ENCODE data around the gene HOMER1. TPM values are rescaled to one million over a fixed set of nuclear protein-coding genes. Genes with fewer than 3 reads are reported as not detected.
A peak's percentile ranks its signal among the peaks of the same experiment; 100 is the strongest.

HOMER1 gene
- total RNA-seq, 1 experiment from 2014 or later: 5.2 TPM

DNA sequence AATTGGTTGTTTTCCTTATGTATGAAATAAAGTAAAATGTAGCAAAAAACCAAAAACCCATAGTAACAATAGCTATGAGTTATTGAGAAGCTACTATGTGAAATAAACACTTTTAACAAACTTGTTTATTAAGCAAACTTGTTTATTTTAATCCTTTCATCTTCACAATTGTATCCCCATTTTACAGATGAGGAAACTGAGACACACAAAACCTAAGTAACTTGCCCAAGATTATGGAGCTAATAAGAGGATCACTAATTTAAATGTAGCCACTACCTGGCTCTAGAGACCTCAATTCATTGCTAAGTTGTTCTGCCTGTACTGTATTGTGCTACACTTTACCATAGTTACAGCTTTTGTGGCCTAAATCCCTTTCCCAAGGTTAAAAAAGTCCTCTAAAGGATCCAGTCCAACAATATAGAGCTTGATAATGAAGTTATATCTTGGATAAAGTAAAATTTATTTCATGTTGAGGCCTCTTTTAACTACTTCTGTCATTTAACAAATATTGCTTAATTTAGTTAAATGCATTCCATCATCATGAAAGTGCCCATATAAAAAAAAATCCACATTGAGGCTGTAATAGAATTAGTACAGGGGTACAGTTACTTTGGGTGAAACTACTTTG, 22.1 kb downstream of the HOMER1 start:
- no peak for DNase-seq (ENCODE audit: extremely low read depth, low read depth)

DNA sequence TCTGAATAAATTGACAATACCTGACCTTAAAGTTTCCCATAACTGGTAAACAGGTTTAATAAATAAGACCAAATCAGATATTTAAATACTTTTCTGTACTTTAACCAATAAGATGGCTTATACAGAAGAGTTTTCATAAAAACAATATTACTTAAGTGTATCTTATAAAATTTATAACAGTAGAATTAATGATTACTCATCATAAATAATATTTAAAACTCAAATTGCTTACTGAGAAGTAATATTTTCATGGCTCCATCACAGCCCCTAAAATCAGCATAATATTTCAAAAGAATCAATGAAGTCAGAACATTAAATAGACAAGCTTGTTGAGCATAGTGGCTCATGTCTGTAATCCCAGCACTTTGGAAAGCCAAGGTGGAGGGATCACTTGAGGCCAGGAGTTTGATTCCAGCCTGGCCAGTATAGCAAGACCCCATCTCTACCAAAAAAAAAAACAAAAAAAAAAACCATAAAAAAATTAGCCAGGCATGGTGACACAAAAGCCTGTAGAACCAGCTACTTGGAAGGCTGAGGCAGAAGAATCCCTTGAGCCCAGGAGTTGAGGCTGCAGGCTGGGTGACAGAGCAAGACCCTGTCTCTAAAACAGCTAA, 23.5 kb downstream of the HOMER1 start:
- no peak for DNase-seq (ENCODE audit: extremely low read depth, low read depth)

DNA sequence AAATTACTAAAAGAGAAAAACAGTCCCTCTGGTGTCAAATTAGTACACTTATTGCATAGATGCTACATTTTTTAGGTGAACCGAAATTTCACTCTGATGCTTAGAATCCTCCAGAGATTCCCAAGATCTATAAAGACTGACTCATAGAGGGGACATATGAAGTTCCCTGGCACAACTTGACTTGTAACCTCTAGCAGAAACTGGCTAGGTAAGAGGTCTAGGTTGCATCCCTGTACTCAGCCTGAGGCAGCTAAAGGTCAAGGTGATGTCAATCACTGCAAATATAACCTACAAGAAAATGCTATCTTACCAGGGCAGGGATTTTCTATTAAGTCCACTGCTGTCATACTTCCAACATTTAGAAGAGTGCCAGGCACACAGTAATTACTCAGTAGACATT, 24.2 kb downstream of the HOMER1 start:
- no peak for DNase-seq (ENCODE audit: extremely low read depth, low read depth)

DNA sequence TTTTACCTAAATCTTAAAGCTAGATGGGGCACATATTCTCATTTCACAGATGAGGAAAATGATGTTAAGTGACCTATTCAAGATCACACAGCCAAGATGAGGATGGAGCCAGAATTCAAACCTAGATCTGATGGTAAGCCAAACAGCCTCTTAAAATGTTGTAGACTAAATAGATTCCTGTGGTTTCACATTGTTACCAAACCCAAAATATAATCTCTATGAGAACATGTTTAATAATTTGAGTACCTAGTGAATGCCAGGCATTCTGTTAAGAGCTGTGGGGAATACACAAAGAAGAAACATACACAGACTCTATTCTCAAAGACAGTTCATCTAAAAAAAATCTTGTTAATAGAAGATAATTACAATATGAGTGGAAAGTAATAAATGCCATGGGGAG, 25.2 kb downstream of the HOMER1 start:
- DNase-seq (ENCODE audit: extremely low read depth, low read depth): no peak

DNA sequence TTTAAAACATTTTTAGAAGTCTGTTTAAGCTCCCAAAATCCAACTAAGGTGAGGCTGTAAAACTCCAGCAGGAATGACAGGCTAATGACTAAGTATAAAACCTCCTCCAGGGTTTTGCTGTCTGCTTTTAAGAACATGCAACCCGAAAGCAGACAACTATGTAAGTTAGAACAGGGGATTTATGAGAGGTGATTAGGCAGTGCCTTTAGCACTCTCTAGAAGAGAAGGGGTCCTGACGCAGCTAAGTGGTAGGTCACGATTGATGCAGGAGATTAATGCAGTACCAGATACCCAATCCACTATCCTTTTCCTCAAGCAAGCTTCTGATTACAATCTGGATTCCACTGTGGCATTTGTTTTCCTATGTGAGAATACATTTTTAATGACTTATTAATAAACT, 25.9 kb downstream of the HOMER1 start:
- no peak for DNase-seq (ENCODE audit: extremely low read depth, low read depth)

DNA sequence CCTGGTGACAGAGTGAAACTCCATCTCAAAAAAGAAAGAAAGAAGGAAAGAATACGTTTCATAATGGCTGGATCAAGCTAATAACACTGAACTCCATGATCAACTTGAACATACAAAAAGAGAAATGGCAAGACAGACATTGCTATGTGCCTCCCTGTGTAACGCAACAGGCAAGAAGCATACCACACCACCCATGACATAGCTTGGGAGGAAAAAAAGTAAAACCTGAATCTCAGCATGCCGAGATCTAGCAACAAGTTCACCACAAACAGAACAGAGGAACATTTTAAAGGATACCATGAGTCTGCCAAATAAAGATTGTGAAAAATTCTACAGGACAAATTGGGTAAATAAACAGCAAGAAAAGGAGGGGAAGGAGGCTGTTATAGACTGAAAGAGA, 26.7 kb downstream of the HOMER1 start:
- no peak for DNase-seq (ENCODE audit: extremely low read depth, low read depth)

DNA sequence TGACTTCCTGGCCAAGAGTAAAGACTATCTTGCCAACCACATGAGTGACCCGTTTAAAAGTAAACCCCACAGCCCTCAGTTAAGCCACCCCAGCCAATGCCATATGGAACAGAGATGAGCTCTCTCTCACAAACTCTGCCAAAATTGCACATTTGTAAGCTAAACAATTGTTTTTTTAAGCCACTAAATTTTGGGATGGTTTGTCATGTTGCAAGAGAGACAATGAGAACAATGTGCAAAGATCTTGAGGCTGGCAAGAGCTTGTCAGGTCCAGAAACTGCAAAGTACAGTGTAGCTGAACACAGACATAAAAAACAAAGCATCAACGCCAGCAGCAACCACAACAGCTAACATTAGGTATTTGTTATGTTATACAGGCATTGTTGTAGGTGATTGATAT, 27.8 kb downstream of the HOMER1 start:
- DNase-seq (ENCODE audit: extremely low read depth, low read depth): no peak

DNA sequence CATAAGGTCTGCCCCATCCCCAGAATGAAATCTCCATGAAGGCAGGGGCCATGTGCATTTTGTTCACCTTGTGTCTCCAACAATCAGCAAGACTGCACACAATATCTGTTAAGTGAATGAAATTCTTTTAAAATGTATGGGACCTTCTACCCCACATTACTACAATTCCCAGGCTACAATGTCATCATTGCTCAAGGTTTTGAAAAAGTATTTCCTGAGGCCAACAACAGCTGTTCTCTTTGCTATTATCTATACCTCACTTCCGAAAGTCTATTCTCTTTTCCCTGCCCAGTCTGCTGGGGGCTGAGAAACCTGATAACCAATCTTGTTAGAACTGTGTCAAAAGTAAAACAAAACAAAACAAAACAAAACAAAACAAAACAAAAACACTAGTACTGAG, 29.2 kb downstream of the HOMER1 start:
- DNase-seq (ENCODE audit: extremely low read depth, low read depth): no peak

DNA sequence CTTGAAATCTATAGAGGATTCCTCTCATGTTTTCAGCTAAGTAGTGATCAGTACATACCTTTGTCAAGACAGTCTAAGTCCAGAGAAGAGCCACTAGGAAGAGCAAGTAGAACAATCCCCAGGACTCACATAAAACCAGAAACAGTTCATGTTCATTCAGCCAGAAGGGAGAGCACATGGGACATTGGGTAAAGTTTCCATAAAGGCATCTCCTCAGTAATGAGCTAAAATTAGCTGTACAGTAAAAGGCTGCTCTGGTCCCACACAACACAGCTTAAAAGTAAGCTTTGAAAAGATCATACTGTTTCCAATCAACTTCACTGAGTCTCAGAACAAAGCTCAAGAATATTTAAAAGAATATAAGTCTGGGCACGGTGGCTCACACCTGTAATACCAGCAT, 32.4 kb downstream of the HOMER1 start:
- no peak for DNase-seq (ENCODE audit: extremely low read depth, low read depth)

DNA sequence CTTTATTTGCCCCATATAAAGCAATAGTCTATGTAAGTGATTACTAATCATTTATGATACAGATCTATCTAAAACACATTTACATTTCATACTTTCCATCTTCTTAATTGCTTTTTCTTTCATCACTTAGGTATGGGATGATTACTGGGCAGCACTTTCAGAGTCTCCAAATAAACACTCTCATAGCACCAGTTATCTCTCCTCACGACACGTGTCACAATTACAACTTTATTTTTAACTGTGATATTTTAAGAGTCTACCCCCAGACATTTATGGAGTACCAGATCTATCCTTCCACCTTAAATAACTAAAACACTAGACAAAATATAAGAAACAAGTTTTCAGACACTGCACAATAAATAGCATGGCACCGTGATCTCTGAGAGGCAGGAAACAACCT, 32.9 kb downstream of the HOMER1 start:
- no peak for DNase-seq (ENCODE audit: extremely low read depth, low read depth)

DNA sequence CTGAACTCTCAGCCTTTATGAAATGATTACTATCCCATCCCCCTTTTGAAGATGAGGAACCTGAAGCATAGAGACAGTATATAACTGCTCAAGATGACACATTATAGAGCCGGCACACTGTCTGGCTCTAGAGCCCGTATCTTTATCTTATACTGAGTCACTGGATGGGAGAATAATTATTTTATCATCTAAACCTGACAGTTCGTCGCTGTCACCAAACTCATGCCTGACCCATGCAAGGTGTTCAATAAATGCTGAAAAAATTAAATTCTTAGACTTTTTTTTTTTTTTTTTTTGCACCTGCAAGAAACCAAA, 38.8 kb downstream of the HOMER1 start:
- no peak for DNase-seq (ENCODE audit: extremely low read depth, low read depth)

DNA sequence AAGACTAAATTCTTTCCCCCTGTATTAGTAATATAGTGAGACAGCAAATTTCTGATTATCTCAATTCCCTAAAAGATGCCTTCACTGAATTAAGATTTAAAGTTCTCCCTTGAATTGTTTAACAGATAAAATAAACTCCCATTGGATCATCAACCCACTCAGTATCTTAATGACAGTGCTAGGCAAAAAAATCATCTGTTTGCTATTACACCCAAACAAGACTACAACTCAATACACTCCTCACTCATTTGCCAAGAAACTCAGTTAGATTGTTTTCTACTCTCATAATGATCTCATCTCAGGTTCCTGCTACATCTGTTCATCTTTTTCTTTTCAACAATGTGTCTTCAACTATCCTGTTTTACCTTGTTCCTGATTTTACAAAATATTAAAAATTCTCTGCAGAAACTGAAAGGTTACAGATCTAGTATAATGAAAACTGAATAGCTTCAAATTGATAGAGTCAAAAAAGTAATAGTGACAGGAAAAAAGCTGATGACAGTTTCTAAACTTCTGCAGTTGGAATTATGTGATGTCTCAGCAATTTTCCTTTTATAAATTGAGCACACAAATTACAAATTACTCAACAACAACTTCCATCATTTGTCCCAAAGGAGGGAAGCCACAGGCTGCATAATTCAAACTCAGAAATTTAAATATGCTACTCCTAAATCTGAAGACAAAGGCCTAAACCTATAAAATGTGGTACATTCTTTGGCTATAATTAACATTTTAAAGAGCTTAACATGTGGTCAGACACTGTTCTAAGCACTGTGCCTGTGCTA, 39.4 kb downstream of the HOMER1 start:
- no peak for DNase-seq (ENCODE audit: extremely low read depth, low read depth)

DNA sequence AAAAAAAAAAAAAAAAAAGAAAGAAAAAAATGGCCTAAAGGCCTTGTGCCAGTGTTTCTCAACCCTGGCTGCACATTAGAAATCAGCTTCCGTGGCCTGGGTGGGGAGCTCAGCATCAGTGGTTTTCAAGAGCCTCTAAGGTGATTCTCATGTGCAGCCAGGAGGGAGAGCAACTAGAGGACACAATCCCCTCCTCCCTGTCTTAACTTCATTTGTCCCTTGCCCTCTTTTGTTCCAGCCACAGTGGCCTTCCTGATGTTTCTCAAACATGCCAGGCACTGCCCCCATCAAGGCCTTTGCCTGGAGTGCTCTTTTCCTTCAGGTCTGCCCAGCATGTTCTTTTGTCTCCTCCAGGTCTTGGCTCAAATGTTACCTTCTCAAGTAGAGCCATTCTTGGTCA, 42.4 kb downstream of the HOMER1 start:
- no peak for DNase-seq (ENCODE audit: extremely low read depth, low read depth)

DNA sequence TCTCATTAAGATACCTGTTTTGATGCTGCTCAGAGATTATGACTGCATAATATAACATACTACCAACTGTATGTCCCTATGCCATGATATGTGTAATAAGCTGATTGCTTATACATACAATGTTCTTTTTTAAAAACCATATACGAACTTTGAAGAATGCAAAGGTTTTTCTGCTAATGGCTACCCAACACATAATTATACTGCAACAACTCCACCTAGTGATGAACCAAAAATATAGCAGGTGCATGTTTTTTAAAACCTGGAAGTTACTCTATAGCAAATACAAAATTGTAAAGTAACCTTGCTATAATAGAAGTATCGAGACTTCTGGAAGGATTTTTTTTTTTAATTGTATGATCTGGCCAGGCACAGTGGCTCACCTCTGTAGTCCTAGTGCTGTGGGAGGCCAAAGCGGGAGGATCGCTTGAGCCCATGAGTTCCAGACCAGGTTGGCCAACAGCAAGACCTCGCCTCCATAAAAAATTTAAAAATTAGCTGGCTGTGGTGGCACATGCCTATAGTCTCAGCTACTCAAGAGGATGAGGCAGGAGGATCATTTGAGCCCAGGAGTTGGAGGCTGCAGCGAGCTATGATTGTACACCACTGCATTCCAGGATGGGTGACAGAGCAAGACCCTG, 49.1 kb downstream of the HOMER1 start:
- peak; percentile 29 for DNase-seq (ENCODE audit: extremely low read depth, low read depth)

DNA sequence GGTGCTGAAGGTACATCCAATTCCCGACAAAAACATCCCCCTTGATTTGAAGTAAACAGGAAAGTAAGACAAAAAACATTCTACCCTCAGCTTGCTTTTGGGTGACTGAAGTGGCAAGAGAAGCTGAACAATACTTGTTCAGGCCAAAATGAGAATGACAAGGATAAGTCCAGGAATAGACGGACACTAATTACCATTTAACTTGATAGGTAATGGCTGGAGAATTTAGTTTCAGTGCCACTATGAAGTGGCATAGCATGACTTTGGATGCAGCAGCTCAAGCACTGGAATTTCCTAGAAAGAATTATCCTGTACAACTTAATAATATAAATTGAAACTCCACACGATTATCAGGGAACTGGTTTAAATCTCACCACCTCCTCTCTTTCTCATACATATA, 49.7 kb downstream of the HOMER1 start:
- DNase-seq (ENCODE audit: extremely low read depth, low read depth): no peak

DNA sequence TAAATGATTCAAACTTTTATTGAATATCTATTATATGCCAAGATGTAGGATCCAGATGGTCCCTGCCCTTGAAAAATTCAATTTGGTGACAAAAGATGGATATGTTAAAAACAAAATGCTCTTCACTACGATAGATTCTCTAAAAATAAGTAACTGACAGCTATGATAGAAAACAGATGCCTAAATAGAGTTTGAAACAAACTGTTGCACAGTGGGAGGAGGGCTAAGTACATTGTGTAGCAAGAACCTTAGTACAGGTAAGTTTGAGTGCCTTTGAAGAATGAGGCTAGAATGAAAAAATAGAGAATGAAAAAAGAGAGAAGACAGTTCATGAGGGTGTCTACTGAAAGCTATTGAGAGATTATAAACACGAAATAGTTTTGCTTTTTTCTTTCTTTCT, 54.3 kb downstream of the HOMER1 start:
- no peak for DNase-seq (ENCODE audit: extremely low read depth, low read depth)

DNA sequence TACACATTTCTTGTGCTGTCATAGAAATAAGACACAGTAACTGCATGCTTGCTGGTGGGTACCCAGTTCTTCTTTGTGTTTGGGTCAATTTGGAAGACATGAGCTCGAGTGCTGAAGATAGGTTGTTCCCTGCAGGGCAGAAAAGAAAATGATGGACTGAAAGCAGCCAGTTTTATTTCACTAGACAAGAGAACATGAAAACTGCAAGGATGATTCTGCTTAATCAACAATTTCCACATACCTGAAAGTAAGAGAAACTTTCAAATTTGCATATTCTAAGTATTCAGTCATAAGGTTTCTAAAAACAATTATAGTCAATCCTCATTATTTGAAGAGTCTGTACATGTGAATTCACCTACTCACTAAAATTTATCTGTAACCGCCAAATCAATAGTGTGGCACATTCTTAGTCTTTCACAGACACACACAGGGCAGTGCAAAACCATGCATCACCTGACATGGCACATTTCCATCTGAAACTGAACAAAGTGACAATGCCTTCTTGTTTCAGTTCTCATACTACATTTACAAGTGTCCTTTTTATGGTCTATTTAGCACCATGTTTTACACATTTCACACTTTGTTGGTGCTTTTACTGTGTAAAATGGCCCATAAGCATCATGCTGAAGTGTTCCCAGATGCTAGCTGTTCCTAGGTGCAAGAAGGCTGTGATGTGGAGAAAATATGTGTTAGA, 56.9 kb downstream of the HOMER1 start:
- DNase-seq (ENCODE audit: extremely low read depth, low read depth): no peak

DNA sequence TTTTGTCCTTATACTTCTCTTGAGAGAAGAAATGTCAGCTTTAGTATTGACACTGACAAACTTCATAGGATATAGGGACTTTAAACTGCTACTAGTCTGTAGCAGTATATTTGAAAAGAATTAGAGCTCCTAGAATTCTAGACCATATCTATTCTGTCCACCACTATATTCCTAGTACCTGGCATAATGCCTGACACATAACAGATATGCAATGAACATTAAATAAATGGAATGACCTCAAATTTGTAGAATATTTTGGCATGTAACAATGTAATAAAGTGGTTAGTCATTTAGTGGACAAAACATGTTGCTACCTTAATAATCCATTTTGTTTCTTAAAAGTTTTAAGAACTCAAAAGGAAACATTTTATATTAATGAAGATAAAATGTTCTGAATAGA, 57.5 kb downstream of the HOMER1 start:
- no peak for DNase-seq (ENCODE audit: extremely low read depth, low read depth)

DNA sequence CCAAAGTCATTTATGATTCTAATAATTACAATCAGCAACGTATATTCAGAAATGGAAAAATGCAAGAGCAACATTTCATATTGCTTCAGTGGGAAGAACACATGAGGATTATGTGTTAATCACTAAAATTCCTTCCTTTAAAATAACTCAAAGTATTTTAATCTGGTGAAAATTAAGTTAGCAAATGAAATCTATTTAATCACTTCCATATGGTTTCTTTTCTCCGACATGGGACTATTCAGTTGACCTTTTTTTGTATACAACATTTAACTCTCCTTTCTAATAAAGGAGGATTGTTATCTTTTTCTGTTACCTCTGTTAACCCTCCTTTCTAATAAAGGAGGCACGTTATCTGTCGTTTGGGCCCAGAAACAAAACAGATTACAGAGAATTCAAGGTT, 59.9 kb downstream of the HOMER1 start:
- no peak for DNase-seq (ENCODE audit: extremely low read depth, low read depth)

DNA sequence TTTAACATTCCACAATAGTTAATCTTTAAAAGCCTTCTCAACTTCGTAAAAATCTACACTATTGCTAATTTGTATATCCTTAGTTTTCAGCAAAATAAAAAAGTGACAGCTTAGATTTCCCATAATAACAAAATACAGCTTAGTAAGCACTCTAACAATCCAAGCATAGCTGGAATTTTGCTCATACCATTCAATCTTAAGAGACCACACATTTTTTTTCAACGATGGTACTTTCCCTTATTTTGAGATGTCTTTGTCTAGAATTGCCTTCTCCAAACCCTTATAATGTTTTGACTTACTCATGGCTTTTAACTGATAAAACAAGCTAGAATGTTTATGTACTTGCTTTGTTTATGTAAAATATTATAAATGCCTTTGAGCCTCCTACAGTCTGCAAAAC, 65.6 kb downstream of the HOMER1 start:
- DNase-seq (ENCODE audit: extremely low read depth, low read depth): no peak

DNA sequence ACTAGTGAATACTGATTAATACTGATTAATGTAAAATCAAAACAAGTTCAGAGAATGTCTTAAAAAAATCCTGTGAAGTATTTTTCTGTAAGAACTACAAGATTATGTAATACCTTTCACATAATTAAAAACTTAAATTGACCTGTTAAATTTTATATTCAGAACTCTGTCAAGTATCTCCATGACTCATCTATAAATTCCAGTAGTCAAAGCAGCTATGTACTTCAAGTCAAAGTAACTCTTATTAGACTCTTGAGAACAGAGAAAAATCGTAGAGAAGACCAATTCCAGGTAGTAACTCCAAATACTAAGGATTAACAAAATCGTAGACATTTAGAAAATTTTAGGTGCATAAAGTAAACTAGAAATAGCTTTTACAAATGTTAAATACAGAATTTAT, 77.1 kb downstream of the HOMER1 start:
- no peak for DNase-seq (ENCODE audit: extremely low read depth, low read depth)
